ENCODE data around the gene SPEN.

The SPEN gene

DNA sequence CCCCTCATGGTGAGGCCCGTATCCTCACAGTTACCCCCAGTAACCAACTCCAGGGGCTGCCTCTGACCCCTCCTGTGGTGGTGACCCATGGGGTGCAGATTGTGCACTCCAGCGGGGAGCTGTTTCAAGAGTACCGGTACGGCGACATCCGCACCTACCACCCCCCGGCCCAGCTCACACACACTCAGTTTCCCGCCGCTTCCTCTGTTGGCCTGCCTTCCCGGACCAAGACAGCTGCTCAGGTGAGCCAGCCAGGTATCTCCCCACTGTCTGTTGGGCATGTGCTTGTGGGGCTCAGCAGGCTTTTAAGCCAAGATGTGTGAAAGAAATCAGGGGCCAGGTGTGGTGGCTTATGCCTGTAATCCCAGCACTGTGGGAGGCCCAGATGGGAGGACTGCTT lies 88.5 kb downstream of the SPEN start:
- DNase-seq (ENCODE audit: low read depth in 2 of 2), result no peak

DNA sequence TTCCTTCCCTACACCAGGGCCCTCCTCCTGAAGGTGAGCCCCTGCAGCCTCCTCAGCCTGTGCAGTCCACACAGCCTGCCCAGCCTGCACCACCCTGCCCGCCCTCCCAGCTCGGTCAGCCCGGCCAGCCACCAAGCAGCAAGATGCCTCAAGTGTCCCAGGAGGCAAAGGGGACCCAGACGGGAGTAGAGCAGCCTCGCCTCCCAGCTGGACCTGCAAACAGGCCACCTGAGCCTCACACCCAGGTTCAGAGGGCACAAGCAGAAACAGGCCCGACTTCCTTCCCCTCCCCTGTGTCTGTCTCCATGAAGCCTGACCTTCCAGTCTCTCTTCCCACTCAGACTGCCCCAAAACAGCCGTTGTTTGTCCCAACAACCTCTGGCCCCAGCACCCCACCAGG lies 89.6 kb downstream of the SPEN start:
- DNase-seq (ENCODE audit: low read depth in 2 of 2), result no peak

DNA sequence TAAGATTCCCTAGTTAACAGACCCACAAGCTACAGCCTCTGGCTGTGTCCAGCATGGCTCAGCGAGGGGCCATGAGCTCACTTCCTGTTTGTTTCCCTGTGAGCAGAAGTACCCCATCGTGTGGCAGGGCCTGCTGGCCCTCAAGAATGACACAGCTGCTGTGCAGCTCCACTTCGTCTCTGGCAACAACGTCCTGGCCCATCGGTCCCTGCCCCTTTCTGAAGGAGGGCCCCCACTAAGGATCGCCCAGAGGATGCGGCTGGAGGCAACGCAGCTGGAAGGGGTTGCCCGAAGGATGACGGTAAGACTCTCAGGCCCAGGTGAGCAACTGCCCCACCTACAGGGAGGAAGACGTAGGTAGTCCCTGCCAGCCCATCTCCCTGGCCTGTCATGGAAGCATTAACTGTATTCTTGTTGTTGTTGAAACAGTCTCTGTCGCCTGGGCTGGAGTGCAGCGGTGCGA lies 90.2 kb downstream of the SPEN start:
- DNase-seq (ENCODE audit: low read depth in 2 of 2), result no peak

DNA sequence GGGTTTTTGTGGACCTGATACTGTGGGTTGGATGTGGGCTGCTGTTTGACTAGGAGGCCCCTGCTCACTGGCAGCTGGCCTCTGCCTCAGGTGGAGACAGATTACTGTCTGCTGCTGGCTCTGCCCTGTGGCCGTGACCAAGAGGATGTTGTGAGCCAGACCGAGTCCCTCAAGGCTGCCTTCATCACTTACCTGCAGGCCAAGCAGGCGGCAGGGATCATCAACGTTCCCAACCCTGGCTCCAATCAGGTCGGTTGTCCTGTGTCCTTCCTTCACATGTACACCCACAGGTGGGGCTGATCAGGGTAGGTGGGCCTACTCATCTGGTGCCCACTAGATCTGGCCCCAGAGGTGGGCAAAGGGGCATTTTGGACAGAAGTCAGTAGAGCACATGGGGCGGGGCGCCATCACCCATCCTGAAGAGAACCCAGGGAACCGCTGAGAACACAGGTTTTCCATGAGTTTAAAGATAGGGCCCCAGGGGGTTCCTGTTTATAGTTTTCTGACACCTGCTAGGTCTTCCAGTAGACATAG lies 91.2 kb downstream of the SPEN start:
- DNase-seq (ENCODE audit: low read depth in 2 of 2), result no peak

DNA sequence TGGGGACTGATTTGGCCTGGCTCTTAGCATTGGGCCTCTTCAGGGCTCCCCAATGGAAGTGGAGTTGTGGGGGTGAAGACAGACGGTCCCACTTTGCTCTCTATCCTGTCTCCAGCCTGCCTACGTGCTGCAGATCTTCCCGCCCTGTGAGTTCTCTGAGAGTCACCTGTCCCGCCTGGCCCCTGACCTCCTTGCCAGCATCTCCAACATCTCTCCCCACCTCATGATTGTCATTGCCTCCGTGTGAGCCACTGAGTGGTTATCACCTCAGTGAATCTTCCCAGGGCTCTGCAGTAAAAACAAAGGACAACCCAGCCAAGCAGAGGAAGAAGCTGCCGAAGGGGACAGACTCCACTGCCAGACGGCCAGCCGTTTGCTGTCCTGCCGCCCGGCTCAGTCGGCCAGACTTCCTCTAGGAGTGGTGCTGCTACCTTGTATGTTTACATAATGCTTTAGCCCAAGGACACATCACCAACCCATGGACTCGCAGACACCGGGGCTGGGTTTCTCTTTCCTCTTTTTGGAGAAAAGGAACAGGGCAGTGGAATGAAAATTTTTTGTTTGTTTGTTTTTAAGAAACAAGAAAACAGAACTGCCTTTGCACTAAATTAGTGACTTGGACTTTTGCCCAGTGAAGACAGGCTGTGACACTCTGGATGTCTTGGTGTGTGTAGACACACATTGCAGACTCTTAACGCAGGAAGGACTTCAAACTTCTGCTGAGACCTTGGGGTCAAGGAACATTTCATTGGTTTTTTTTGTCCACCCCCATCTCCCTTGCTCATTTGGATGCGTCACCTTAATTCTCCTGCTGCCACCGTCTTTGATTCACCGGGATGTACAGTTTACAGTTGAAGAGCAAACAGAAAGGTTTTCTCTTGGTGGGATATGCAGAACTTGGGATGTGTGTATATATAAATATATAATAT lies 91.9 kb downstream of the SPEN start:
- DNase-seq (ENCODE audit: low read depth in 2 of 2), result no peak

DNA sequence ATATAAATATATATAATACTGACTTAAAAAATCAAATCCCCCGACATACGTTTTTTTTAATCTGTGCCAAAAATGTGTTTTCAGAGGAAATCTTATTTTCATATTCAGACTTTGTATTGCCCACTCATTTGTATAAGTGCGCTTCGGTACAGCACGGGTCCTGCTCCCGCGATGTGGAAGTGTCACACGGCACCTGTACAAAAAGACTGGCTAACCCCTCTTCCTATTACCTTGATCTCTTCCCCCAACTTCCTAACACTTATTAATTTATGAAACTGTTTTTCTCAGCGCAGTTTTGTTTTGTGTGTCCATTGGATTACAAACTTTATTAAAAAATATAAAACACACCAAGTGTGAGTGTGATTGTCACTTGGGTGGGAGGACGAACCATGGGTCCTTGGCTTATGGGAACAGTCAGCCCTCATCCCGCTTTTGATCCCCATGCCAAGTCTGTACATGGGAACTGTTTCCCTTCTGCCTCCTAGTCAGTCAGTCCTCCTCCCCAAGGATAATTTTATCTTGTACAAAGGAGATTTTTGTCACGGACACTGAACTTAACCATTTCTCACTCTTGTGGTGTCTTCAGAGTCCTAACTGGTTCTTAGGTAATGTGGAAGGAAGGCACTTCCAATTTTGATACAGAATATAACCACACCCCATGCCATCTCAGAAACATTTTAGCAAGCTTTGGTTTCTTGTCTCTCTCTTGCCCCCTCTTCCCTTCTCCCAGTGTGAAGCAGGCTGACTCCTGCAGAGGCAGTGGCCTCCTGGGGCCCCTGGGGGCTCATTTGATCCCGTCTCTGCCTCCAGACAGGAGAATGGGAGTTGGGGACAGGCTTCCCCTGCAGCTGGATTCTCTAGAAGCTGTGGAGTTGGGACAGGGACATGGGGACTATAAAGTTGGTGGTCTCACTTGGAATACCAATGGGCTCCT lies 92.9 kb downstream of the SPEN start:
- no peak for DNase-seq (ENCODE audit: low read depth in 2 of 2)

DNA sequence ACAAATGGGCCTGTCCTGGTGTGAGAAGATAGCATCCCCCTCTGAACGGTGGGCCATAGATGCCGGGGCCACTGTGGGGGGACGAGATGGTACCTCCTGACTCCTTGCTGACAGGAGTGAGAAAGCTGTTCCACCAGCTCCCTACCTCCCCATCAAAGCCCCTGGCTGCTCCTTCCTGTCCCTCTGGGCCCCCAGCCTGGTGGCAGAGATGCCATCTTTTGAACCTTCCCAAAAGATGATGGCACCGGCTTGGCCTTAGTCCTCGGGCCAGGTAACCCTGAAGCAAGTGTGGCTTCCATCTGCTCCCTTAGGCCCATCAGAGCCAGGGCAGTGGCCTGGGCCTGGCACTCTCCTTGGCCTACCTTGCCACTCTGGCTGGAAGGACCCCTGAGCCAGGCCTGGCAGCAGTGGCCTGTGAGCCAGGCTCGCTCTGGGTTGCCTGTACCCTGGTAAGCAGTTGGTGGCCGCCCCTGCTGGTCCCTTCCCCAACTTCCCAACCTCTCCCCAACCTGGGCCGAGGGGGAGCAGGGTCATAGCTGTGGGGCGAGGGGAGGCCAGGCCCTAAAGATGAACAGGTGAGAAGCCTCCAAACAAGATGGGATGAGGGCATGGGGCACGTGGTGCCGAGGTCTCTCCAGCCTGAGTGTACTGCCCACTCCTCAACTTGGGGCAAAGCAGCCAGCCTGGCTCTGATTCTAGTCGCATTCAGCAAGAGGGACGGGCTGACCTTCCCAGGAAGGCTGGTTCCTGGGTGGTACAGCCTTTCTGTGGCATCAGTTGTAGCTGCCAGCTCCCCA lies 93.7 kb downstream of the SPEN start:
- no peak for DNase-seq (ENCODE audit: low read depth in 2 of 2)

DNA sequence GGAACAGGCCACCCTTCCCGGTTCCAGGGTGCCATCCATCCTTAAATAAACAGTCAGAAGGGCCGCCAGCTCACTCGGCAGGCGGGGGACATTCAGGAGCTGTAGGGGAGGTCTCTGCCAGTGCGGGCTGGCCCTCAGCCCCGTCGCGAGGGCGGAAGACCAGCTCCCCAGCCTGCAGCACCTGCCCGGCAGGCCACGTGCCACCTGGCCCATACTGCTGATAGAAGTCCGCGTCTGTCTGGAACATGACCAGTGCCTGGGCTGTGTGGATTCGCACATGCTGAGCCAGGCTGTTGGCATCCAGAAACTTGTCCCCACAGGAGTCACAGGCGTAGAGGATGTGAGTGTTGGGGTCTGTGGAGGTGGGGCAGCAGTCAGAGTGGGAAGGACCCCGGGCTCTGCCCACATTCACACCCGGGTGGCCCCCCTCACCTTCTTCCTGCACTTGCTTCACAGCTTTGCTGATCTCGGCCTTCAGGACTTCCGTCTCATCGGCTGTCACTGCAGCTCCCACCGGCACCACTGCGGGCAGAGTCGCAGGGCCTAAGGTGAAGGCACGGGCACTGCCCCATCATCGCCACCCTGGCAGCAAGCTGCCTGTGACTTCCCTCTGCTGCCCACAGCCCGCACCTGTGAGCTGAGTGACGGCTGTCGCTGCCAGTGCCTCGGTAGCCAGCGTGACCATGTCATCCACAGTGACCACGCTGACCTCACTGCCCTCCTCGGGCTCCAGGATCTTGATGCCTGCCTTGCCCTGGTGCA lies 94.6 kb downstream of the SPEN start:
- no peak for DNase-seq (ENCODE audit: low read depth in 2 of 2)

DNA sequence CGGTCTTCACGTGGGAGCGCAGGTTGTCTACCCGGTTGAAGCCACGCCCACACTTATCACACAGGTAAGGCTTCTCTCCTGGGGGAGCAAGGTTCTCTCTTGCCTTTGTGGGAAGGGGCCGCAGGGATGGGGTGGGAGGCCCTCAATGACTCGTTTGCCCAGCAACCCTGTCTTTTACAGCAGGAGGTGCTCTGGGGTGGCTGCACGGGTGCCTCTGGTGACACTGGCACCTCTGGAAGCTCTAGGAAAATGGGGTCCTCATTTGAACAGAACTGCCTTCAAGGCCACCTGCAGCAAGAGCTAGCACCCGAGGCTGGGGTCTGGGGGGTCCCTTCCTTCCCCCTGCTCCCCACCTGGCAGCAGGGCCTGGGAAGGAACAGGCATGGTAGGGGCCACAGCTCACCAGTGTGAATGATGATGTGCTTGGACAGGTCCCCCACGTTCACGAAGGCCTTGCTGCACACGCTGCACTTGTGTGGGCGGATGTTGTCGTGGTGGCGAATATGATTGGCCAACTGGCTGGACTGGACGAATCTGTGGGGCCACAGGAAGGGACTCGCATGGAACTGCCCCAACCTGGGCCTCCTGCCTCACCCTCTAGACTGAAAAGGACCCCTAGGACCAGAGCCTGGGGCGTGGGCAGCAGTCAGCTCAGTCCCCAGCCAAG lies 95.3 kb downstream of the SPEN start:
- DNase-seq (ENCODE audit: low read depth in 2 of 2), result no peak

DNA sequence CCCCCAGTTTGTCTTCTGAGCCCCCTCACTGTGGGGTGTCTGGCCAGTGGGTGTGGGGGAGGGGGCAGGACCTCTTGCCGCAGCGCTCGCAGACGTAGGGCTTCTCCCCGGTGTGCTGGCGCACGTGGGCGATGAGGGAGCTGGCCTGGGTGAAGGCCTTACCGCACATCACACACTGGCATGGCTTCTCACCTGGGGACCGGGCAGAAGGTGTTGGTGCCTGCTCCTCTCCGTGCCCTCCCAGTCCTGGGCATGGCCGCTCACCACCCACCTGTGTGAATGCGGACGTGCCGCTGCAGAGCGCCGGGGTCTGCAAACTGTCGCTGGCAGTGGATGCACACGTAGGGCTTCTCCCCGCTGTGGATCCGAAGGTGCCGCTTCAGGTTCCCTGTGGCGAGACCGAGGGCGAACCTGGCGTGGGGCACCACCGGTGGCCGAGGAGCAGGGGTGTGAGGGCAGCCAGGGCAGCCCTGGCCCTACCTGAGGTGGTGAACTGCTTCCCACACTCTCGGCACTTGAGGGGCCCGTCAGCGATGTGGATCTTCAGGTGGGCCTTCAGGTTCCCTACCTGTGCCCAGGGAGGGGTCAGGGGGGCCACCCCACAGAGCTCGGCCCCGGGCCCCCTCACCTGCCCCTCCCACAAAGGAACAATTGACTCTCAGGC lies 96.0 kb downstream of the SPEN start:
- DNase-seq (ENCODE audit: low read depth in 2 of 2), result no peak

DNA sequence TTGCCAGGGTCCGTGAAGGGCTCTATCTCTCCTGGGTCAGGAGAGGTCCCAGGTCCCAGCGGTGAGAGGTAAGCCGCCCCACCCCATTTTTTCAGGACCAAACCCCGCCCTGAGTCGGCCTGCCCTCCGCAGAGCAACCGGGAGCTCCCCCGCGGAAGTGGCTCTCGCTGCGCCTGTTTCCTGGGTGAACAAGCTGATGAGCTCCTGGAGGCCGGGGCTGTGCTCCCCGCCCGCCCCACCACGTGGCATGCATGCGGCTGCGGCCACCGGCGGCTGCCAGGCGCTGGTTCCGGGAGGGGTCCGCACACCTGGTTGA lies 96.4 kb downstream of the SPEN start:
- no peak for DNase-seq (ENCODE audit: low read depth in 2 of 2)

DNA sequence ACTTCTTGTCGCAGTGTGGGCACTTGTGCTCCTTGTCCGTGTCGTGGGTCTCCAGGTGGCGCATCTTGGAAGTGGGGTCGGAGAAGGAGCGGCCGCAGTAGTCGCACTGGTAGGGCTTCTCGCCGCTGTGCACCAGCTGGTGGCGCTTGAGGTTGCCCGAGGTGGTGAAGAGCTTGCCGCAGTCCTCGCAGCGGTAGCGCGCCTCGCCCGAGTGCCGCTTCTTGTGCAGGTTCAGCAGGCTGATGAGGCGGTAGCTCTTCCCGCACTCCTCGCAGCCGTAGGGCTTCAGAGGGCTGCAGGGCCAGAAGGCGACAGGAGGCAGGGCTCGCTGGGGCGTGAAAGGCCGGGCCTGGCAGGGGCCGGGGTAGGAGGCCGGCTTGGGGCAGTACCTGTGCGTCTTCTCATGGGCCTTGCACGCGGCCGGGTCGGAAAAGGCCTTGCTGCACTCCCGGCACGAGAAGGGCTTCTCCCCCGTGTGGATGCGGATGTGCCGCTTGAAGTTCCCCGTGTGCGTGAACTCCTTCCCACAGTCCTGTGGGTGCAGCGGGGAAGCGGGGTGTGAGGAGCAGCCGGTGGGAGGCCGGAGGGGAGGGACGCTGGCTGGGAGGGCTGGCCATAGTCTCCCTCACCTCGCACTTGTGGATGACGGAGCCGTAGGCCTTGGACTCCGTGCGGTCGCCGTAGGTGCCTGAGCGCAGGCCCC lies 97.0 kb downstream of the SPEN start:
- no peak for DNase-seq (ENCODE audit: low read depth in 2 of 2)

DNA sequence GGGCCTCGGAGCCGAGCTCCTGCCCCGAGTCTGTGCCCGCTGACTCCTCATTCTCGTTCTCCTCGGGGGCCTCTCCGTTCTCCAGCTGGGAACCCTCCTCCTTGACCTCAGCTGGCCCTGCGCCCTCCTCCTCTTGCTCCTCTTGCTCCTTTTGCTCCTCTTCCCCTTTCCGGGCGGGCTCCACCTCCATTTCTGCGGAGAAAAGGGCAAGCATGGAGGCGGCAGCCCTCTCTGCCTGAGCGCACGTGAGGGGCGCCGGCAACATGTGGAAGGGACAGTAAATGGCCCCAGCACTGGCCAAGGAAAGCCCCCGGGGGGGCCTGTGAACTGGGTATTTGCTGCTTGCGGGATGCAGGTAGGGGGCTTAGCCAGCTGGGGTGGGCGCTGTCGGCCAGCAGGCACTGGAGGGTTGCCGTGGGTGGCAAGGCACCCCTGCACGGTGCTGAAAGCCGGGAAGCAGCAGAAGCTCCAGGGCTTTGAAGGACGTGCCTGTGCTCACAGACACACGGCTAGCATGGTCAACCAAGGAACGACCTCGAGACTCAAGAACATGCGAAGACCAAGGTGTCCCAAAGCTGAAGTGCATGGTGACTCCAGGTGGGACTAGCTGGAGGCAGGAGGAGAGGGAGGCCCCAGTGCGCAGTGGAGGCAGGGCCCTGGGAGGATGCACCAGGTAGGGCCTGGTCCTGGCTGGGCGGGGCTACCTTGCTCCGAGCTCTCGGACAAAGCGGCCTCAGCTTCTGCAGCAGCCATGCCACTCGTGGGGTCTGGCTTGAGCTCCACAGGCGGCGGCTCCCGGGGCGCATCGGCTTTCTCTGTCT lies 97.7 kb downstream of the SPEN start:
- DNase-seq (ENCODE audit: low read depth in 2 of 2), result no peak

DNA sequence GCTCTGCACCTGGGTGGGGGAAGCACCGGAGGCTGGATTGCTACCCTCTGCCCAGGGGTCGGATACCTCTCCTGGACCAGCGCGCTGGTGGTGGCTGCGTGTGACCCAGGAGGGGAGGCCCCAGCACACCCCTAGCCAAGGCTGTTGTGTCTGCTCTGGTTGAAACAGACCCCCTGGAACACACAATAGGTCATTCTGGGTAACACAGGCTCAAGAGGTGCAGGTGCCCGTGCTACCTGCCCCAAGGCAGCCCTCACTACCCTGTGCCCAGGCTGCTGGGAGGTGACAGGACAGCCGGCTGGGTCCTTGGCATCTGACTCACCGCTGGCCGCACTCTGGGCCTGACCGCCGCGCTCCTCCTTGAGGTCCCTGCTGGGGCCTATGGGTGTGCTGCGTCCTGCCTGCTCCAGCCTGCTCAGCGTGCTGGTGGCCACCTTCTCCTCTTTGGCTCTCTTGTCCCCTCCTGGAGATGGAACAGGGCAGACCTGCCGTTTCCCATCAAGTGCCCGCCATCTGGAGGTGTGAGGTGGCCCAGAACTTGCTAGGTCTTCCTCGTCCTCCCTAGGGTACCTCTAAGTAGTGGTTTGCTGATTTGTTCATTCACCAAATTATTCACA lies 98.4 kb downstream of the SPEN start:
- DNase-seq (ENCODE audit: low read depth in 2 of 2), result no peak

DNA sequence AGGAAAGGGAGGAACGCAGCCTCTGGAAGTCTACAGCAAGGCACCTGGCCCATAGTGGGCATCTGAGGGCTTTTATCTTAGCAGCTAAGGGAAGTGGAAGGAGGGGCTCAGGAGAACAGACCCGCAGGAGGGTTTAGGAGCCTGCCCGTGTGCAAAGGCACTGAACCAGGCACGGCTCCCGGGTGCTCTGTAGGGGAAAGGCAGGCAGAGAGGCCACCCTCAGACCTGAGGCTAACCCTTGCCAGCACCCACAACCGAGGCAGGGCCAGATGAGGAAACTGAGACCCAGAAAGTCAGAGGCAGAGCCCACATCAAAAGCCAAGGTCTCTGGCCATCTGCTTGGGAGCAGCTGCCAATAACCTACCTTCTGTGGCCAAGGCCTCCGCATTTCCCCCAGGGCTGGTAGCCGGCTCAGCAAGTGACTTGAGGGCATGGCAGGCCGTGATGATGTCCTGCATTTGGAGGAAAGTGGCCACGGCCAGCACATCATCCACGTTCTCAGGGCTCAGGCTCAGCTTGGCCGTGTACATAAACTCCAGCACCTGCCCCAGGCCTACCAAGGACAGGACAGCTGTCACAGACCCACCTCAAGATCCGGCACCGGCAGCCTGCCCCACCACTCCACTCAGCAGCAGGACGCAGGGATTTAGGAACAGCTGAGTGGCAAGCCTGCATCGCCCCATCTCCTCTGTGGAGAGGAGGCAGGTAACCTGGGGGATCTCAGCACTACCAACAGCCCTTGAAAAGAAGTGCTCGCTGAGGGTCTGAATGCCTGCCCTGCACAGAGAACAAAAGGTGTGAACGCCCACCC lies 99.3 kb downstream of the SPEN start:
- DNase-seq (ENCODE audit: low read depth in 2 of 2), result no peak

DNA sequence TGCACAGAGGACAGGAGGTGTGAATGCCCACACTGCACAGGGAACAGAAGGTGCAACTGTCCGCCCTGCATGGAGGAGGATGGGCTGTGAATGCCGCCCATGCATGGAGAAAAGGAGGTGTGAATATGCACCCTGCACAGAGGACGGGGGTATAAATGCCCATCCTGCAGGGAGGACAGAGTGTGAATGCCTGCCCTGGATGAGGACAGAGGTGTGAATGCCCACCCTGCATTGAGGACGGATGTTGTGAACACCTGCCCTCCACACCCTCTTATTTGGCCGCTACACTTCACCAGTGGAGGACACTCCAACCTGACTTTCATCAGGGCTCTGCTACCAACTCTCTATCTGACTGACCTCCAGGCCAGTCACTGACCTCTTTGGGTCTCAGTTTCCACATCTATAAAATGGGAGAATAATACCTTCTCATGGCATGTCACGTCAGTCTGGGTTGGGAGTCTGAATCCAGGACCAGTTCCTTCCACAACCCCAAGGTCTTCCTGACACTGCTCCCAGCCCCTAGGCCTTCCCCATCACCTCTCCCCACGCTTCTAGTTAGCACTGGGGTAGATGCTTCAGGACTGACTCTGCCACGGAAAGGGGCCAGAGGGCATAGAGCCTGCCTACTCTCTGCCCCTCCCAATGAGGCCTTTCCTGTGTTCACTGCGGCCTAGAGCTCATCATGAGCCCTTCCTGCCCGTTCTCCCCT lies 100.0 kb downstream of the SPEN start:
- no peak for DNase-seq (ENCODE audit: low read depth in 2 of 2)

Measured in stimulated activated CD4-positive, alpha-beta T cell treated with anti-CD3 and anti-CD28 coated beads, Interleukin-15, amount 100 ng/mL, for 48 hours (primary cell).